Neural progenitor cell (in vitro differentiated cells): ENCODE results near the gene COMMD8. TPM values are rescaled to one million over a fixed set of nuclear protein-coding genes. Genes with fewer than 3 reads are reported as not detected.

Experiments
- DNase-seq: peaks from one replicate; pipeline ENCODE4 v3.0.0-alpha.2; 2016; ENCODE audit warnings: low spot score
- H2AFZ ChIP-seq: fragments of 200-600 bp; sonication (generic); replicated peaks from 2 replicates; pipeline ENCODE4 v1.6.1; 2016; ENCODE audit warnings: antibody characterized with exemption
- H3F3A ChIP-seq: fragments of 200-600 bp; sonication (generic); 2 replicates; pipeline ENCODE4 v1.6.1; 2016; ENCODE audit warnings: antibody characterized with exemption, low read depth
- H3K27ac ChIP-seq: fragments of 200-600 bp; sonication (generic); 2 replicates; pipeline ENCODE4 v1.5.1; 2016; ENCODE audit warnings: mild to moderate bottlenecking
- H3K27me3 ChIP-seq: fragments of 200-600 bp; sonication (generic); 2 replicates; pipeline ENCODE4 v1.6.1; 2016; ENCODE audit warnings: mild to moderate bottlenecking, moderate library complexity
- H3K36me3 ChIP-seq: fragments of 200-600 bp; sonication (generic); 2 replicates; pipeline ENCODE4 v1.5.1; 2016
- H3K4me1 ChIP-seq: fragments of 200-600 bp; sonication (generic); 2 replicates; pipeline ENCODE4 v1.6.1; 2016; ENCODE audit warnings: mixed run types
- H3K4me2 ChIP-seq: fragments of 200-600 bp; sonication (generic); 2 replicates; pipeline ENCODE4 v1.6.1; 2016
- H3K4me3 ChIP-seq: fragments of 200-600 bp; sonication (generic); 2 replicates; pipeline ENCODE4 v1.5.1; 2016
- H3K79me2 ChIP-seq: fragments of 200-600 bp; sonication (generic); 2 replicates; pipeline ENCODE4 v1.6.1; 2016; ENCODE audit warnings: low read depth
- H3K9ac ChIP-seq: fragments of 200-600 bp; sonication (generic); 2 replicates; pipeline ENCODE4 v1.6.1; 2016
- H3K9me3 ChIP-seq: fragments of 200-600 bp; sonication (generic); 2 replicates; pipeline ENCODE4 v1.5.1; 2016; ENCODE audit warnings: low read depth
- H4K20me1 ChIP-seq: fragments of 200-600 bp; sonication (generic); 2 replicates; pipeline ENCODE4 v1.6.1; 2016; ENCODE audit warnings: low read depth
- H3K27ac Mint-ChIP-seq: 3 replicates; pipeline ENCODE4 v1.8.0; 2021; ENCODE audit warnings: mixed read lengths
- H3K27me3 Mint-ChIP-seq: 2 replicates; pipeline ENCODE4 v1.8.0; 2022; ENCODE audit warnings: low read depth, mild to moderate bottlenecking, inconsistent platforms, moderate library complexity, mixed read lengths; ENCODE audit not compliant: insufficient read depth
- H3K36me3 Mint-ChIP-seq: 3 replicates; pipeline ENCODE4 v1.8.0; 2021; ENCODE audit warnings: mixed read lengths
- H3K4me1 Mint-ChIP-seq: 3 replicates; pipeline ENCODE4 v1.8.0; 2021; ENCODE audit warnings: mixed read lengths
- H3K4me3 Mint-ChIP-seq: 3 replicates; pipeline ENCODE4 v1.8.0; 2021; ENCODE audit warnings: mild to moderate bottlenecking, moderate library complexity, mixed read lengths
- H3K9me3 Mint-ChIP-seq: 3 replicates; pipeline ENCODE4 v1.8.0; 2020; ENCODE audit warnings: mixed read lengths
- CTCF ChIP-seq: fragments of 200-600 bp; sonication (generic); IDR thresholded peaks from 2 replicates; pipeline ENCODE4 v1.5.1; 2017; ENCODE audit warnings: antibody characterized with exemption, mild to moderate bottlenecking
- EZH2 ChIP-seq: fragments of 200-600 bp; sonication (generic); IDR thresholded peaks from 2 replicates; pipeline ENCODE4 v1.6.1; 2017; ENCODE audit warnings: antibody characterized with exemption, mild to moderate bottlenecking, moderate library complexity
- EZH2phosphoT487 ChIP-seq: fragments of 200-600 bp; sonication (generic); IDR thresholded peaks from 2 replicates; pipeline ENCODE4 v1.6.1; 2017; ENCODE audit warnings: antibody characterized with exemption
- total RNA-seq: library from RNA; depleted of rRNA; stranded (reverse); fragments of >200 nt; gene quantifications from 2 replicates; pipeline ENCODE4 v1.2.3, GENCODE V29; 2015; ENCODE audit warnings: low replicate concordance

Gene COMMD8
- total RNA-seq, 1 donor from 2014 or later: 46.1 TPM

GRCh38 chr4:47473141-47473750, 9.7 kb upstream of the COMMD8 start:
- H3K36me3 Mint-ChIP-seq: no peaks in the 10 kb centered on the region

GRCh38 chr4:47471591-47471990, 8.1 kb upstream of the COMMD8 start:
- Histone ChIP-seq H3K4me2 (peak overlapping the region; percentile 58), H3K4me3 (no peak overlapping the region), H3K79me2 (no peaks in the 10 kb centered on the region), H3K27me3 (no peaks in the 10 kb centered on the region), H3K27ac (no peak overlapping the region), H4K20me1 (no peaks in the 10 kb centered on the region), H3F3A (no peaks in the 10 kb centered on the region), H2AFZ (peak overlapping the region; percentile 82), H3K36me3 (no peaks in the 10 kb centered on the region), H3K9ac (no peak overlapping the region), H3K9me3 (no peaks in the 10 kb centered on the region), H3K4me1 (peaks cover 17% of the 10 kb centered on the region)
- no peak for TF ChIP-seq EZH2phosphoT487
- TF ChIP-seq EZH2: no peak
- no peak for TF ChIP-seq CTCF
- Mint-ChIP-seq H3K27ac (no peak overlapping the region), H3K9me3 (no peaks in the 10 kb centered on the region), H3K4me3 (no peak overlapping the region), H3K36me3 (no peaks in the 10 kb centered on the region), H3K27me3 (no peaks in the 10 kb centered on the region), H3K4me1 (peaks cover 18% of the 10 kb centered on the region)
- no peak for DNase-seq

More at GRCh38 chr4:47473141-47473750, 9.7 kb upstream of the COMMD8 start:
- no peaks in the 10 kb centered on the region for H4K20me1 ChIP-seq
- Mint-ChIP-seq H3K27me3 (no peaks in the 10 kb centered on the region), H3K9me3 (no peaks in the 10 kb centered on the region), H3K4me3 (no peak overlapping the region), H3K4me1 (peaks cover 18% of the 10 kb centered on the region), H3K27ac (no peak overlapping the region)
- no peaks in the 10 kb centered on the region for H3K27me3 ChIP-seq
- H3K4me3 ChIP-seq: no peak overlapping the region
- no peaks in the 10 kb centered on the region for H3F3A ChIP-seq
- TF ChIP-seq EZH2phosphoT487: no peak
- H3K9me3 ChIP-seq: no peaks in the 10 kb centered on the region
- DNase-seq: no peak
- H3K36me3 ChIP-seq: no peaks in the 10 kb centered on the region
- H3K9ac ChIP-seq: no peak overlapping the region
- H3K27ac ChIP-seq: no peak overlapping the region
- H2AFZ ChIP-seq: no peak overlapping the region
- H3K4me1 ChIP-seq: peaks cover 17% of the 10 kb centered on the region
- no peaks in the 10 kb centered on the region for H3K79me2 ChIP-seq
- no peak overlapping the region for H3K4me2 ChIP-seq

- no peaks in the 10 kb centered on the region for H3K79me2 ChIP-seq
- no peaks in the 10 kb centered on the region for H3K36me3 Mint-ChIP-seq
- H4K20me1 ChIP-seq: no peaks in the 10 kb centered on the region
- no peak for DNase-seq
- peak overlapping the region; percentile 10 for H2AFZ ChIP-seq
- H3K4me1 ChIP-seq: peaks cover 17% of the 10 kb centered on the region
- H3K4me3 ChIP-seq: no peak overlapping the region
- TF ChIP-seq EZH2 (no peak), CTCF (no peak), EZH2phosphoT487 (no peak)
- H3K4me3 Mint-ChIP-seq: no peak overlapping the region
- H3K4me1 Mint-ChIP-seq: peaks cover 18% of the 10 kb centered on the region
- H3K9me3 Mint-ChIP-seq: no peaks in the 10 kb centered on the region
- peak overlapping the region; percentile 58 for H3K4me2 ChIP-seq
- no peaks in the 10 kb centered on the region for H3K9me3 ChIP-seq
- no peak overlapping the region for H3K9ac ChIP-seq
- no peak overlapping the region for H3K27ac Mint-ChIP-seq
- no peaks in the 10 kb centered on the region for H3K27me3 Mint-ChIP-seq
- H3K27ac ChIP-seq: no peak overlapping the region
- no peaks in the 10 kb centered on the region for H3F3A ChIP-seq
- H3K36me3 ChIP-seq: no peaks in the 10 kb centered on the region
- no peaks in the 10 kb centered on the region for H3K27me3 ChIP-seq
These were observed 7.6 kb upstream of the COMMD8 start for GRCh38 chr4:47471064-47471463.

- Mint-ChIP-seq H3K4me3 (no peak overlapping the region), H3K27me3 (no peaks in the 10 kb centered on the region), H3K27ac (no peak overlapping the region), H3K9me3 (no peaks in the 10 kb centered on the region), H3K4me1 (peaks cover 12% of the 10 kb centered on the region), H3K36me3 (no peaks in the 10 kb centered on the region)
- Histone ChIP-seq H3K4me3 (no peak overlapping the region), H3K4me1 (peaks cover 17% of the 10 kb centered on the region), H3F3A (no peaks in the 10 kb centered on the region), H3K27ac (no peak overlapping the region), H3K36me3 (no peaks in the 10 kb centered on the region), H3K4me2 (no peak overlapping the region), H3K9me3 (no peaks in the 10 kb centered on the region), H3K79me2 (no peaks in the 10 kb centered on the region), H4K20me1 (no peaks in the 10 kb centered on the region), H2AFZ (no peak overlapping the region), H3K27me3 (no peaks in the 10 kb centered on the region), H3K9ac (no peak overlapping the region)
- no peak for TF ChIP-seq CTCF
- no peak for TF ChIP-seq EZH2
- TF ChIP-seq EZH2phosphoT487: no peak
- no peak for DNase-seq
These were observed 6.4 kb upstream of the COMMD8 start for GRCh38 chr4:47469951-47470350.
